GM19239 (cell line): ENCODE measurements around the gene CDHR3.
A peak's percentile ranks its signal among the peaks of the same experiment; 100 is the strongest.

Experiments
- DNase-seq: peaks from one replicate; pipeline ENCODE4 v3.0.0; 2011; ENCODE audit warnings: low spot score; ENCODE audit not compliant: insufficient read length
- FAIRE-seq: peaks from 2 replicates; lab custom pipeline; 2011; peaks lifted over from hg19 to GRCh38; lab: Jason Lieb, UNC

The CDHR3 gene

GRCh38 chr7:106021151-106022067, 58.3 kb downstream of the CDHR3 start:
- DNase-seq = no peak
- no peak for FAIRE-seq

GRCh38 chr7:106022193-106022821, 59.2 kb downstream of the CDHR3 start:
- DNase-seq (no peak), FAIRE-seq (no peak)

- FAIRE-seq (no peak), DNase-seq (no peak)
Observed at GRCh38 chr7:106023369-106024322, 60.6 kb downstream of the CDHR3 start.

GRCh38 chr7:106026101-106026500, 63.0 kb downstream of the CDHR3 start:
- DNase-seq = no peak

GRCh38 chr7:106029451-106029850, 66.4 kb downstream of the CDHR3 start:
- FAIRE-seq (no peak), DNase-seq (no peak)

More at GRCh38 chr7:106026101-106026500, 63.0 kb downstream of the CDHR3 start:
- no peak for FAIRE-seq

GRCh38 chr7:106029941-106030340, 66.9 kb downstream of the CDHR3 start:
- FAIRE-seq (no peak), DNase-seq (no peak)

- FAIRE-seq = no peak
- DNase-seq = no peak
Observed at GRCh38 chr7:106031300-106032035, 68.4 kb downstream of the CDHR3 start.

GRCh38 chr7:106032295-106032694, 69.2 kb downstream of the CDHR3 start:
- FAIRE-seq = no peak

GRCh38 chr7:106033735-106034134, 70.7 kb downstream of the CDHR3 start:
- FAIRE-seq (no peak), DNase-seq (no peak)

More at GRCh38 chr7:106032295-106032694, 69.2 kb downstream of the CDHR3 start:
- no peak for DNase-seq

GRCh38 chr7:106034383-106034782, 71.3 kb downstream of the CDHR3 start:
- no peak for FAIRE-seq

GRCh38 chr7:106035568-106035967, 72.5 kb downstream of the CDHR3 start:
- no peak for DNase-seq
- no peak for FAIRE-seq

More at GRCh38 chr7:106034383-106034782, 71.3 kb downstream of the CDHR3 start:
- DNase-seq = no peak

GRCh38 chr7:106036004-106036403, 72.9 kb downstream of the CDHR3 start:
- DNase-seq (no peak), FAIRE-seq (no peak)

- FAIRE-seq (no peak), DNase-seq (no peak)
Observed at GRCh38 chr7:106037489-106038176, 74.6 kb downstream of the CDHR3 start.

GRCh38 chr7:106038289-106038688, 75.2 kb downstream of the CDHR3 start:
- FAIRE-seq (no peak), DNase-seq (no peak)

GRCh38 chr7:106038916-106039315, 75.9 kb downstream of the CDHR3 start:
- no peak for FAIRE-seq

GRCh38 chr7:106039486-106040060, 76.5 kb downstream of the CDHR3 start:
- DNase-seq = no peak
- FAIRE-seq = no peak

More at GRCh38 chr7:106038916-106039315, 75.9 kb downstream of the CDHR3 start:
- DNase-seq = no peak

GRCh38 chr7:106041140-106041717, 78.2 kb downstream of the CDHR3 start:
- DNase-seq = peak; percentile 48
- FAIRE-seq = peak; percentile 56

- DNase-seq (no peak), FAIRE-seq (no peak)
Observed at GRCh38 chr7:106042196-106042611, 79.1 kb downstream of the CDHR3 start.
